SU-DHL-6 (cell line): ENCODE measurements around the gene MVP.

Experiments used
- H2AFZ ChIP-seq: fragments of 200-600 bp; sonication (generic); 2 replicates; pipeline ENCODE4 v1.6.1; 2014; ENCODE audit warnings: low read depth, mild to moderate bottlenecking, moderate library complexity, mixed read lengths, antibody characterized with exemption, low read length; ENCODE audit not compliant: severe bottlenecking
- H3F3A ChIP-seq: fragments of 200-600 bp; shearing (Covaris generic); 2 replicates; pipeline ENCODE4 v1.6.0; 2016; ENCODE audit warnings: antibody characterized with exemption, mild to moderate bottlenecking; ENCODE audit not compliant: insufficient read depth
- H3K27ac ChIP-seq: fragments of 200-600 bp; sonication (generic); 2 replicates; pipeline ENCODE4 v1.5.1; 2016; ENCODE audit warnings: low read depth, mild to moderate bottlenecking, low read length, moderate library complexity, mixed read lengths
- H3K27me3 ChIP-seq: fragments of 200-600 bp; sonication (generic), shearing (Covaris generic); 2 replicates; pipeline ENCODE4 v1.6.0; 2014; ENCODE audit warnings: mild to moderate bottlenecking, low read length
- H3K36me3 ChIP-seq: fragments of 200-600 bp; sonication (generic); 2 replicates; pipeline ENCODE4 v1.6.1; 2014; ENCODE audit warnings: mild to moderate bottlenecking, low read length, mixed read lengths
- H3K4me2 ChIP-seq: fragments of 300-600, 200-600 bp; shearing (Covaris generic), sonication (generic); 2 replicates; pipeline ENCODE4 v1.6.0; 2014; ENCODE audit warnings: low read length, low read depth, mild to moderate bottlenecking; ENCODE audit not compliant: poor library complexity, severe bottlenecking
- H3K4me3 ChIP-seq: fragments of 200-600 bp; sonication (generic); 2 replicates; pipeline ENCODE4 v1.5.1; 2014; ENCODE audit warnings: antibody characterized with exemption, low read length, mild to moderate bottlenecking, mixed read lengths; ENCODE audit not compliant: insufficient read depth, poor library complexity, severe bottlenecking
- H3K79me2 ChIP-seq: fragments of 200-600 bp; sonication (generic); 2 replicates; pipeline ENCODE4 v1.6.1; 2014; ENCODE audit warnings: mild to moderate bottlenecking, low read length, moderate library complexity; ENCODE audit not compliant: insufficient read depth
- H3K9ac ChIP-seq: fragments of 200-600 bp; sonication (generic); 2 replicates; pipeline ENCODE4 v1.7.0; 2014; ENCODE audit warnings: mild to moderate bottlenecking, low read length
- H3K9me2 ChIP-seq: fragments of 200-600 bp; sonication (generic); replicated peaks from 2 replicates; pipeline ENCODE4 v1.6.1; 2014; ENCODE audit warnings: low read length; ENCODE audit not compliant: insufficient read depth
- H3K9me3 ChIP-seq: fragments of 200-600 bp; sonication (generic); 2 replicates; pipeline ENCODE4 v1.6.1; 2014; ENCODE audit warnings: low read length, mixed read lengths; ENCODE audit not compliant: insufficient read depth
- H4K20me1 ChIP-seq: fragments of 200-600 bp; sonication (generic); 2 replicates; pipeline ENCODE4 v1.6.1; 2014; ENCODE audit warnings: low read depth, mild to moderate bottlenecking, antibody characterized with exemption, low read length, moderate library complexity, mixed read lengths
- EZH2phosphoT487 ChIP-seq: fragments of 200-600 bp; sonication (generic), shearing (Covaris generic); conservative IDR thresholded peaks from 2 replicates; pipeline ENCODE4 v1.6.1; 2018; ENCODE audit warnings: mild to moderate bottlenecking, antibody characterized with exemption, low read length, moderate library complexity, mixed read lengths
- TF ChIP-seq, protein P1 (sequence below): fragments of 200-600 bp; sonication (generic); IDR thresholded peaks from one replicate; pipeline ENCODE4 v1.5.1; 2017; ENCODE audit warnings: antibody characterized with exemption, mild to moderate bottlenecking, low read length, moderate library complexity; ENCODE audit not compliant: insufficient read depth, poor library complexity, severe bottlenecking

Gene MVP

DNA sequence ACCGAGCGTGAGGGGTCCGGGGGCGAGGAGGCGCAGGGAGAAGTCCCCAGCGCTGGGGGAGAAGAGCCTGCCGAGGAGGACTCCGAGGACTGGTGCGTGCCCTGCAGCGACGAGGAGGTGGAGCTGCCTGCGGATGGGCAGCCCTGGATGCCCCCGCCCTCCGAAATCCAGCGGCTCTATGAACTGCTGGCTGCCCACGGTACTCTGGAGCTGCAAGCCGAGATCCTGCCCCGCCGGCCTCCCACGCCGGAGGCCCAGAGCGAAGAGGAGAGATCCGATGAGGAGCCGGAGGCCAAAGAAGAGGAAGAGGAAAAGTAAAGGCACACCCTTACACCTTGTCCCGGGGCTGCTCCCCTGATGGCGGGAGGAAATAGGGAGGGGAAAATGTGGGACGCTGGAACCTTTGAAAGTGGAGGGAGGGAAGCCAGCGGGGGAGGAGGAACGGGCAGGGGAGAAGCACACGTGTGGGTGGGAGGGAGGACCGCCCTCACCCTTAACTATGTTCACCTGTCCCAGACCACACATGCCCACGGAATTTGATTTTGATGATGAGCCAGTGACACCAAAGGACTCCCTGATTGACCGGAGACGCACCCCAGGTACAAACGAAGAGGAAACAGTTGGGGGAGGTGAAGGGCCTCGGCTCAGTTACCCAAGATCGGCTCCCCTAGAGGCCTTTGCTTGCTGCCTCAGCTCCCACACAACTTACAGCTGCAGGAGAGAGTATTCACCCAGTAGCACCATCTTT lies 3.4 kb upstream of the MVP start:
- peak overlapping the region; percentile 64 for H3K27ac ChIP-seq
- peak overlapping the region; percentile 74 for H3K4me3 ChIP-seq
- H3K9me2 ChIP-seq = no peaks in the 10 kb centered on the region
- 0 out of 2 replicates have a peak, but pooled peaks cover 2% of the 10 kb centered on the region for H3K36me3 ChIP-seq
- peaks cover 21% of the 10 kb centered on the region for H3K79me2 ChIP-seq
- H3K4me2 ChIP-seq = peak overlapping the region; percentile 69
- H3K9ac ChIP-seq = peak overlapping the region; percentile 91
- no peaks in the 10 kb centered on the region for H4K20me1 ChIP-seq
- peak overlapping the region; percentile 21 for H2AFZ ChIP-seq
- H3F3A ChIP-seq = peaks cover 5% of the 10 kb centered on the region
- H3K27me3 ChIP-seq = no peaks in the 10 kb centered on the region
- H3K9me3 ChIP-seq = no peaks in the 10 kb centered on the region
- TF ChIP-seq, protein P1, sequence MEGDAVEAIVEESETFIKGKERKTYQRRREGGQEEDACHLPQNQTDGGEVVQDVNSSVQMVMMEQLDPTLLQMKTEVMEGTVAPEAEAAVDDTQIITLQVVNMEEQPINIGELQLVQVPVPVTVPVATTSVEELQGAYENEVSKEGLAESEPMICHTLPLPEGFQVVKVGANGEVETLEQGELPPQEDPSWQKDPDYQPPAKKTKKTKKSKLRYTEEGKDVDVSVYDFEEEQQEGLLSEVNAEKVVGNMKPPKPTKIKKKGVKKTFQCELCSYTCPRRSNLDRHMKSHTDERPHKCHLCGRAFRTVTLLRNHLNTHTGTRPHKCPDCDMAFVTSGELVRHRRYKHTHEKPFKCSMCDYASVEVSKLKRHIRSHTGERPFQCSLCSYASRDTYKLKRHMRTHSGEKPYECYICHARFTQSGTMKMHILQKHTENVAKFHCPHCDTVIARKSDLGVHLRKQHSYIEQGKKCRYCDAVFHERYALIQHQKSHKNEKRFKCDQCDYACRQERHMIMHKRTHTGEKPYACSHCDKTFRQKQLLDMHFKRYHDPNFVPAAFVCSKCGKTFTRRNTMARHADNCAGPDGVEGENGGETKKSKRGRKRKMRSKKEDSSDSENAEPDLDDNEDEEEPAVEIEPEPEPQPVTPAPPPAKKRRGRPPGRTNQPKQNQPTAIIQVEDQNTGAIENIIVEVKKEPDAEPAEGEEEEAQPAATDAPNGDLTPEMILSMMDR = no peak
- TF ChIP-seq EZH2phosphoT487 = no peak

DNA sequence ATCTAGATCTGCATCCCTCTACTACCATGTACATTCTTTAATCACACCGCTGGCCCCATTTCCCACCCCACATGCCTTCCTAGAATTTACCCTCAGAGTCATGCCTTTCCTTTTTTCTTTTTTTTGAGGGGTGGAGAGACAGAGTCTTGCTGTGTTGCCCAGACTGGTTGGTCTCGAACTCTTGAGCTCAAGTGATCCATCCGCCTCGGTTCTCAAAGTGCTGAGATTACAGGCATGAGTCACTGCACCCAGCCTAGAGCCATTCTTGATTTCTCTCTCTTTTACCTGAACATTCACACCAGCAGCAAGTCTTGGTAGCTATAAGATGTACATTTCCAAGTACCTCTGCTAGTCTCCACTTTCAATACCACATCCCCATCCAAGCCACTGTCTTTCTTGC lies 2.2 kb upstream of the MVP start:
- Histone ChIP-seq H3K27ac (no peak overlapping the region), H3K4me2 (peak overlapping the region; percentile 12), H3K4me3 (no peak overlapping the region)

DNA sequence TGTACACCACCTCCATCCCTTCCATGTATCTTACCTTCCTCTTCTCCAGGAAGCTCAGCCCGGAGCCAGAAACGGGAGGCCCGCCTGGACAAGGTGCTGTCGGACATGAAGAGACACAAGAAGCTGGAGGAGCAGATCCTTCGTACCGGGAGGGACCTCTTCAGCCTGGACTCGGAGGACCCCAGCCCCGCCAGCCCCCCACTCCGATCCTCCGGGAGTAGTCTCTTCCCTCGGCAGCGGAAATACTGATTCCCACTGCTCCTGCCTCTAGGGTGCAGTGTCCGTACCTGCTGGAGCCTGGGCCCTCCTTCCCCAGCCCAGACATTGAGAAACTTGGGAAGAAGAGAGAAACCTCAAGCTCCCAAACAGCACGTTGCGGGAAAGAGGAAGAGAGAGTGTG lies 756 bp upstream of the MVP start:
- Histone ChIP-seq H3K36me3 (0 out of 2 replicates have a peak, but pooled peaks cover 2% of the 10 kb centered on the region), H3K9me2 (no peaks in the 10 kb centered on the region), H3K4me2 (peak overlapping the region; percentile 55), H4K20me1 (no peaks in the 10 kb centered on the region), H3K4me3 (no peak overlapping the region), H2AFZ (no peak overlapping the region), H3K27ac (no peak overlapping the region), H3F3A (peaks cover 5% of the 10 kb centered on the region), H3K9me3 (no peaks in the 10 kb centered on the region), H3K27me3 (no peaks in the 10 kb centered on the region), H3K79me2 (peaks cover 21% of the 10 kb centered on the region), H3K9ac (peak overlapping the region; percentile 45)
- TF ChIP-seq, protein P1 = no peak
- TF ChIP-seq EZH2phosphoT487 = no peak

More for the DNA sequence above, 2.2 kb upstream of the MVP start:
- Histone ChIP-seq H3K36me3 (0 out of 2 replicates have a peak, but pooled peaks cover 2% of the 10 kb centered on the region), H3K27me3 (no peaks in the 10 kb centered on the region), H3F3A (peaks cover 5% of the 10 kb centered on the region), H2AFZ (no peak overlapping the region), H3K9me3 (no peaks in the 10 kb centered on the region), H3K9ac (no peak overlapping the region), H3K9me2 (no peaks in the 10 kb centered on the region), H3K79me2 (peaks cover 21% of the 10 kb centered on the region), H4K20me1 (no peaks in the 10 kb centered on the region)
- TF ChIP-seq, protein P1 = no peak
- TF ChIP-seq EZH2phosphoT487 = no peak
